ENCODE measurements around the gene CLK2. TPM values are rescaled to one million over a fixed set of nuclear protein-coding genes. Genes with fewer than 3 reads are reported as not detected.

The CLK2 gene
- total and polyA plus RNA-seq, 2 of the 8 experiments (the other 6 are each of a cell fraction or from before 2014, with no cell fraction given): 62.2 to 76.0 TPM

DNA sequence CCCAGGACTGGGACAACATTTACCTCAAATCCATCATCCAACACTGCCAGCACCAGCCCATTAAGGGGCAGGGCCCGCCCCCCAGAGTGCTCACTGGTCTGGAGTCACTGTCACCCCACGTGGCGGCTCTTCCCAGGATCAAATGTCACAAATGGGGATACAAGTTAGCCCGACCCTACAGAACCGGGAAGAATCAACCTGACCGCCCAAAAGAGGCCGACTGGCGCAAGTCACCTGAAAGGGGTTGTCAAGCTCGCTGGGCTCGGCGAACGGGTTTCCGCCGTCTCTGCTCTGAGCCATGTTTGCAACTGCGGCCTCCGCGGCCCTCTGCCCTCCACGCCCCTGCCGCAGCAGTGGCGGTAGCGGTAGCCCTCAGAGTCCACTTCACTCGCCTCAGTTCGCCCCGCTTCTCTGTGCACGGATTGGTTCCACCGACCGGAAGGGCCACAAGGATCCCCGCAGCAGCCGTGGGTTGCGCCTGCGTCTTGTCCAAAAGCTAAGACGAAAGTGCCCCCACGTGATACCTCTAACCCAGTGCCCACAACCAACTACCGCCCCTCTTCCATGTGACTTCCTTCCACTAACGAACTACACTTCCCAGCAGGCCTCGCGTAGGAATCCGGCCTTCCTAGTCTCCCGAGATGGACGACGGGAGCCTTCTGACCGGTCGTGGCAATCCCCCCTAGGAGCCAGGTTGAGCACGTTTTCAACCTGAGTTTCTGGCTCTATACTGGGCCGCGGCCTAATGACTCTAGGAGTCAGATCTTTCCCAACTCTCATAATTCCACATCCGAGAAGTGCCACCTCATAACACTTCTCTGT lies 11.2 kb downstream of the CLK2 start, which contains the start of gene SCAMP3 (continued):
- peak; percentile 51; the same call in 1 of the 2 replicates for TF ChIP-seq PHF8 (conservative IDR thresholded peaks at IDR 0.05; ENCODE audit: low read depth, low read length)
- 0 out of 2 replicates have a peak, but pooled peaks have one; percentile 3 for TF ChIP-seq KDM5A (IDR thresholded peaks at IDR 0.05; ENCODE audit: low read length)
- TF ChIP-seq FOSL1 (IDR thresholded peaks at IDR 0.05; ENCODE audit: insufficient read depth, low read depth, low read length): no peak
- TF ChIP-seq TAF1 (IDR thresholded peaks at IDR 0.05; ENCODE audit: low read depth, low read length): peak; percentile 69; the same call in 1 of the 2 replicates
- TF ChIP-seq POU5F1 (IDR thresholded peaks at IDR 0.05; ENCODE audit: low read depth, low read length): no peak
- no peak for TF ChIP-seq ZNF274 (IDR thresholded peaks at IDR 0.05; ENCODE audit: borderline replicate concordance, extremely low read depth, low read length)
- no peak for TF ChIP-seq RAD21 (IDR thresholded peaks at IDR 0.05 in 1 of 2, conservative IDR thresholded peaks at IDR 0.05 in 1 of 2; ENCODE audit: low read depth in 2 of 2, low read length in 2 of 2)
- TF ChIP-seq, protein P1, sequence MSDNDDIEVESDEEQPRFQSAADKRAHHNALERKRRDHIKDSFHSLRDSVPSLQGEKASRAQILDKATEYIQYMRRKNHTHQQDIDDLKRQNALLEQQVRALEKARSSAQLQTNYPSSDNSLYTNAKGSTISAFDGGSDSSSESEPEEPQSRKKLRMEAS (IDR thresholded peaks at IDR 0.05): peak; percentile 91
- TF ChIP-seq TAF7 (optimal IDR thresholded peaks at IDR 0.05; ENCODE audit: borderline replicate concordance, low read depth, low read length): no peak
- peak; percentile 48 for TF ChIP-seq KDM4A (IDR thresholded peaks at IDR 0.05; ENCODE audit: low read depth, low read length, severe bottlenecking)
- no peak for TF ChIP-seq CEBPB (IDR thresholded peaks at IDR 0.05; ENCODE audit: low read depth, low read length)
- TF ChIP-seq TBP (IDR thresholded peaks at IDR 0.05; ENCODE audit: low read depth, low read length): peak; percentile 76
- peak; percentile 86 for TF ChIP-seq POLR2AphosphoS5 (IDR thresholded peaks at IDR 0.05; ENCODE audit: low read depth, low read length)
- TF ChIP-seq HDAC2 (IDR thresholded peaks at IDR 0.05; ENCODE audit: borderline replicate concordance in 1 of 2, low read depth in 2 of 2, low read length in 2 of 2): peak in 1 of 2 experiments; percentile 95; a peak in 2 of 4 replicates
- no peak for TF ChIP-seq EP300 (IDR thresholded peaks at IDR 0.05; ENCODE audit: borderline replicate concordance in 1 of 2, low read depth in 2 of 2, low read length in 2 of 2)
- peak; percentile 85 for TF ChIP-seq SIX5 (IDR thresholded peaks at IDR 0.05; ENCODE audit: low read depth, low read length)
- TF ChIP-seq TEAD4 (IDR thresholded peaks at IDR 0.05; ENCODE audit: low read depth, low read length): peak; percentile 63
- TF ChIP-seq, protein P2, sequence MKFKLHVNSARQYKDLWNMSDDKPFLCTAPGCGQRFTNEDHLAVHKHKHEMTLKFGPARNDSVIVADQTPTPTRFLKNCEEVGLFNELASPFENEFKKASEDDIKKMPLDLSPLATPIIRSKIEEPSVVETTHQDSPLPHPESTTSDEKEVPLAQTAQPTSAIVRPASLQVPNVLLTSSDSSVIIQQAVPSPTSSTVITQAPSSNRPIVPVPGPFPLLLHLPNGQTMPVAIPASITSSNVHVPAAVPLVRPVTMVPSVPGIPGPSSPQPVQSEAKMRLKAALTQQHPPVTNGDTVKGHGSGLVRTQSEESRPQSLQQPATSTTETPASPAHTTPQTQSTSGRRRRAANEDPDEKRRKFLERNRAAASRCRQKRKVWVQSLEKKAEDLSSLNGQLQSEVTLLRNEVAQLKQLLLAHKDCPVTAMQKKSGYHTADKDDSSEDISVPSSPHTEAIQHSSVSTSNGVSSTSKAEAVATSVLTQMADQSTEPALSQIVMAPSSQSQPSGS (IDR thresholded peaks at IDR 0.05; ENCODE audit: low read length): peak; percentile 70; the same call in 1 of the 2 replicates
- TF ChIP-seq NANOG (IDR thresholded peaks at IDR 0.05; ENCODE audit: insufficient read depth, low read depth, low read length, poor library complexity, severe bottlenecking): no peak

Data from H1 (cell line).